ENCODE data around the gene EPHA7. TPM values are rescaled to one million over a fixed set of nuclear protein-coding genes. Genes with fewer than 3 reads are reported as not detected.

The EPHA7 gene
- total and polyA plus RNA-seq, 2 of the 13 experiments (the other 11 are each of a cell fraction or from before 2014, with no cell fraction given): not detected

- BruUV-seq (replicated peaks): no TSS peak
- Histone ChIP-seq H3K4me3 (replicated peaks in 1 of 3; ENCODE audit: insufficient read depth in 1 of 3, low read depth in 2 of 3, low read length in 3 of 3) (no peak overlapping the region), H3K36me3 (replicated peaks in 1 of 2; ENCODE audit: control insufficient read depth in 1 of 2, insufficient read depth in 2 of 2, low read length in 2 of 2) (no peaks in the 10 kb centered on the region), H3K4me2 (ENCODE audit: low read depth, low read length) (no peak overlapping the region), H3K27ac (ENCODE audit: extremely low read length, insufficient read depth, low read length) (no peak overlapping the region), H4K20me1 (ENCODE audit: insufficient read depth, low read length) (no peaks in the 10 kb centered on the region), H2AFZ (ENCODE audit: low read length) (no peak overlapping the region), H3K79me2 (ENCODE audit: insufficient read depth, low read length) (no peaks in the 10 kb centered on the region), H3K27me3 (ENCODE audit: control insufficient read depth in 1 of 2, insufficient read depth in 2 of 2, low read length in 2 of 2) (no peaks in the 10 kb centered on the region), H3K9ac (ENCODE audit: insufficient read depth, low read depth, low read length) (no peak overlapping the region), H3K4me1 (ENCODE audit: insufficient read depth, low read length) (no peaks in the 10 kb centered on the region), H3K9me3 (ENCODE audit: low read length) (no peaks in the 10 kb centered on the region)
- CTCF ChIA-PET (ENCODE audit: low intra/inter-chr PET ratio, low total read pairs): no interaction called here
- intact Hi-C loops (cut with micrococcal nuclease; ENCODE audit: unreplicated experiment) (no loop called here), in situ Hi-C loops (cut with HindIII; ENCODE audit: extremely low pct_ligation_motif_present, low pct_unique_long_range_greater_than_20kb) (no loop called here)
- FAIRE-seq (no peak), DNase-seq (ENCODE audit: low spot score) (no peak), ATAC-seq (no peak)
- TF ChIP-seq NR3C1 (CRISPR knock-in tag; IDR thresholded peaks at IDR 0.05) (no peak), ZNF713 (CRISPR knock-in tag; IDR thresholded peaks at IDR 0.05) (no peak), SNAI1 (CRISPR knock-in tag; IDR thresholded peaks at IDR 0.05; ENCODE audit: borderline replicate concordance) (no peak), ZFP1 (CRISPR knock-in tag; IDR thresholded peaks at IDR 0.05) (no peak), AHDC1 (CRISPR knock-in tag; IDR thresholded peaks at IDR 0.05; ENCODE audit: borderline replicate concordance) (no peak), TCF12 (IDR thresholded peaks at IDR 0.05) (no peak), TCF12 (CRISPR knock-in tag; IDR thresholded peaks at IDR 0.05) (no peak)
- TF ChIP-seq, protein P1, sequence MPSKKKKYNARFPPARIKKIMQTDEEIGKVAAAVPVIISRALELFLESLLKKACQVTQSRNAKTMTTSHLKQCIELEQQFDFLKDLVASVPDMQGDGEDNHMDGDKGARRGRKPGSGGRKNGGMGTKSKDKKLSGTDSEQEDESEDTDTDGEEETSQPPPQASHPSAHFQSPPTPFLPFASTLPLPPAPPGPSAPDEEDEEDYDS (CRISPR knock-in tag; IDR thresholded peaks at IDR 0.05): no peak
- POLR2A ChIA-PET: no interaction called here
- 0% methylated on average over 1 of the region's 1 CpG for WGBS (ENCODE audit: low lambda C conversion rate)
Observed at GRCh38 chr6:93304505-93304904, 114.9 kb downstream of the EPHA7 start.
